ENCODE measurements around the gene CLEC10A. TPM values are rescaled to one million over a fixed set of nuclear protein-coding genes. Genes with fewer than 3 reads are reported as not detected.

Gene CLEC10A
- total and polyA plus RNA-seq, 2 experiments from 2014 or later = 0.21 to 0.37 TPM

GRCh38 chr17:7029659-7030058 lies 50.4 kb downstream of the CLEC10A start:
- 95% methylated on average over 8 of the region's 8 CpGs for WGBS (ENCODE audit: low lambda C conversion rate, missing lambda C conversion rate)
- no peak overlapping the region for H3K27ac ChIP-seq

DNA sequence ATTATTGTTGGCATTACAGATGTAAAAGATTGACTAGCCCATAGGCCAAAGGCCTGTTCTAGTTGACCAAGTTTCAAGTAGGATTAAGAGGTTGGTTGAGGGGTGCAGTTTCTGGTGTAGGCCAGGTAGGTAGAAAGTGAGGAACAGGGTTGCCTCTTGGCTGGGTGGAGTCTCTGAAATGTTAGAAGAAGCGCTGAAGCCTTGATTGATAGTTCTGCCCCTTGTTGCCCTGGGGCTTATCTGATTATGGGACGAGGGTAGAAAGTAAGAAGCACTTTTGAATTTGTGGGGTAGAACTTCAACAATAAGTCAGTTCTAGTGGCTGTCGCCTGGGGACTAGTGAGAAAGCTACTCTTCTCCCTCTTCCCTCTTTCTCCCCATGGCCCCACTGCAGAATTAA lies 51.0 kb downstream of the CLEC10A start:
- Histone ChIP-seq H3K4me1 (ENCODE audit: insufficient read depth) (no peaks in the 10 kb centered on the region), H4K20me1 (ENCODE audit: insufficient read depth, poor library complexity, severe bottlenecking) (no peaks in the 10 kb centered on the region), H3K36me3 (replicated peaks; ENCODE audit: insufficient read depth, low read depth) (no peaks in the 10 kb centered on the region), H3K79me2 (no peaks in the 10 kb centered on the region), H3K4me2 (no peak overlapping the region), H2AFZ (no peak overlapping the region), H3K27me3 (no peaks in the 10 kb centered on the region), H3K27ac (no peak overlapping the region), H3K4me3 (no peak overlapping the region), H3K9me2 (replicated peaks; ENCODE audit: insufficient read depth) (no peaks in the 10 kb centered on the region), H3K9me3 (ENCODE audit: low read depth) (no peaks in the 10 kb centered on the region)
- TF ChIP-seq, protein P1, sequence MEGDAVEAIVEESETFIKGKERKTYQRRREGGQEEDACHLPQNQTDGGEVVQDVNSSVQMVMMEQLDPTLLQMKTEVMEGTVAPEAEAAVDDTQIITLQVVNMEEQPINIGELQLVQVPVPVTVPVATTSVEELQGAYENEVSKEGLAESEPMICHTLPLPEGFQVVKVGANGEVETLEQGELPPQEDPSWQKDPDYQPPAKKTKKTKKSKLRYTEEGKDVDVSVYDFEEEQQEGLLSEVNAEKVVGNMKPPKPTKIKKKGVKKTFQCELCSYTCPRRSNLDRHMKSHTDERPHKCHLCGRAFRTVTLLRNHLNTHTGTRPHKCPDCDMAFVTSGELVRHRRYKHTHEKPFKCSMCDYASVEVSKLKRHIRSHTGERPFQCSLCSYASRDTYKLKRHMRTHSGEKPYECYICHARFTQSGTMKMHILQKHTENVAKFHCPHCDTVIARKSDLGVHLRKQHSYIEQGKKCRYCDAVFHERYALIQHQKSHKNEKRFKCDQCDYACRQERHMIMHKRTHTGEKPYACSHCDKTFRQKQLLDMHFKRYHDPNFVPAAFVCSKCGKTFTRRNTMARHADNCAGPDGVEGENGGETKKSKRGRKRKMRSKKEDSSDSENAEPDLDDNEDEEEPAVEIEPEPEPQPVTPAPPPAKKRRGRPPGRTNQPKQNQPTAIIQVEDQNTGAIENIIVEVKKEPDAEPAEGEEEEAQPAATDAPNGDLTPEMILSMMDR (IDR thresholded peaks at IDR 0.05; ENCODE audit: poor library complexity) = no peak
- DNase-seq (ENCODE audit: low spot score) = no peak
- 81% methylated on average over 3 of the region's 3 CpGs for WGBS (ENCODE audit: low lambda C conversion rate, missing lambda C conversion rate)

More at GRCh38 chr17:7029659-7030058, 50.4 kb downstream of the CLEC10A start:
- no peak for DNase-seq (ENCODE audit: low spot score)
- Histone ChIP-seq H3K4me1 (ENCODE audit: insufficient read depth) (peaks cover 1% of the 10 kb centered on the region), H3K9me2 (replicated peaks; ENCODE audit: insufficient read depth) (no peaks in the 10 kb centered on the region), H4K20me1 (ENCODE audit: insufficient read depth, poor library complexity, severe bottlenecking) (no peaks in the 10 kb centered on the region), H3K36me3 (replicated peaks; ENCODE audit: insufficient read depth, low read depth) (no peaks in the 10 kb centered on the region), H3K4me3 (no peak overlapping the region), H3K27me3 (no peaks in the 10 kb centered on the region), H2AFZ (no peak overlapping the region), H3K79me2 (no peaks in the 10 kb centered on the region), H3K9me3 (ENCODE audit: low read depth) (no peaks in the 10 kb centered on the region), H3K4me2 (no peak overlapping the region)
- TF ChIP-seq, protein P1 (IDR thresholded peaks at IDR 0.05; ENCODE audit: poor library complexity) = no peak
- TF ChIP-seq EZH2 (IDR thresholded peaks at IDR 0.05; ENCODE audit: borderline replicate concordance) = no peak
- no peak for TF ChIP-seq EZH2phosphoT487 (IDR thresholded peaks at IDR 0.05; ENCODE audit: low read depth, severe bottlenecking, unreplicated experiment)

- no peaks in the 10 kb centered on the region for H4K20me1 ChIP-seq (ENCODE audit: insufficient read depth, poor library complexity, severe bottlenecking)
- no peaks in the 10 kb centered on the region for H3K9me3 ChIP-seq (ENCODE audit: low read depth)
- no peak overlapping the region for H3K4me2 ChIP-seq
- H3K4me3 ChIP-seq = no peak overlapping the region
- DNase-seq (ENCODE audit: low spot score) = no peak
- WGBS (ENCODE audit: low lambda C conversion rate, missing lambda C conversion rate) = 95% methylated on average over 11 of the region's 13 CpGs
- no peak overlapping the region for H2AFZ ChIP-seq
- H3K79me2 ChIP-seq = no peaks in the 10 kb centered on the region
- no peaks in the 10 kb centered on the region for H3K9me2 ChIP-seq (replicated peaks; ENCODE audit: insufficient read depth)
- H3K36me3 ChIP-seq (replicated peaks; ENCODE audit: insufficient read depth, low read depth) = no peaks in the 10 kb centered on the region
- no peak overlapping the region for H3K27ac ChIP-seq
- TF ChIP-seq, protein P1 (IDR thresholded peaks at IDR 0.05; ENCODE audit: poor library complexity) = no peak
- TF ChIP-seq EZH2 (IDR thresholded peaks at IDR 0.05; ENCODE audit: borderline replicate concordance) (no peak), EZH2phosphoT487 (IDR thresholded peaks at IDR 0.05; ENCODE audit: low read depth, severe bottlenecking, unreplicated experiment) (no peak)
- H3K27me3 ChIP-seq = peaks cover 13% of the 10 kb centered on the region
- peaks cover 7% of the 10 kb centered on the region for H3K4me1 ChIP-seq (ENCODE audit: insufficient read depth)
Observed at GRCh38 chr17:7027335-7027734, 52.7 kb downstream of the CLEC10A start.

Measured in hepatocyte (in vitro differentiated cells).